Endodermal cell (in vitro differentiated cells): Measurements from ENCODE around the gene CAMTA1. TPM values are rescaled to one million over a fixed set of nuclear protein-coding genes. Genes with fewer than 3 reads are reported as not detected.

Experiments
- DNase-seq: peaks from one replicate; pipeline ENCODE4 v3.0.0-alpha.2; 2017
- H3K27ac ChIP-seq: 2 replicates; pipeline ENCODE4 v1.5.1; 2013; ENCODE audit warnings: mild to moderate bottlenecking, low read depth, low read length, moderate library complexity
- H3K27me3 ChIP-seq: 2 replicates; pipeline ENCODE4 v1.6.1; 2013; ENCODE audit warnings: mild to moderate bottlenecking, low read length, moderate library complexity; ENCODE audit not compliant: insufficient read depth, control insufficient read depth, poor library complexity, severe bottlenecking
- H3K36me3 ChIP-seq: 2 replicates; pipeline ENCODE4 v1.7.0; 2013; ENCODE audit warnings: mild to moderate bottlenecking, low read length, moderate library complexity; ENCODE audit not compliant: control insufficient read depth, insufficient read depth
- H3K4me1 ChIP-seq: one replicate; pipeline ENCODE4 v1.7.0; 2013; ENCODE audit warnings: low read length; ENCODE audit not compliant: control insufficient read depth, insufficient read depth
- H3K4me3 ChIP-seq: 2 replicates; pipeline ENCODE4 v1.5.1; 2013; ENCODE audit warnings: mild to moderate bottlenecking, low read length, moderate library complexity
- H3K9ac ChIP-seq: 2 replicates; pipeline ENCODE4 v1.6.1; 2013; ENCODE audit warnings: mild to moderate bottlenecking, low read length, moderate library complexity; ENCODE audit not compliant: poor library complexity, severe bottlenecking; ENCODE audit errors: extremely low read depth
- H3K9me3 ChIP-seq: 2 replicates; pipeline ENCODE4 v1.6.1; 2013; ENCODE audit warnings: mild to moderate bottlenecking, low read length, moderate library complexity; ENCODE audit not compliant: control insufficient read depth
- H3K27ac Mint-ChIP-seq: 2 replicates; pipeline ENCODE4 v1.8.0; 2020; ENCODE audit warnings: mixed read lengths
- H3K27me3 Mint-ChIP-seq: 2 replicates; pipeline ENCODE4 v1.8.0; 2021; ENCODE audit warnings: mild to moderate bottlenecking, mixed read lengths; ENCODE audit not compliant: insufficient read depth
- H3K36me3 Mint-ChIP-seq: 2 replicates; pipeline ENCODE4 v1.8.0; 2020; ENCODE audit warnings: low read depth, mixed read lengths
- H3K4me1 Mint-ChIP-seq: 2 replicates; pipeline ENCODE4 v1.8.0; 2020; ENCODE audit warnings: mixed read lengths
- H3K4me3 Mint-ChIP-seq: 2 replicates; pipeline ENCODE4 v1.8.0; 2020; ENCODE audit warnings: mild to moderate bottlenecking, moderate library complexity, mixed read lengths
- H3K9me3 Mint-ChIP-seq: 2 replicates; pipeline ENCODE4 v1.8.0; 2020; ENCODE audit warnings: mild to moderate bottlenecking, mixed read lengths
- WGBS, 2 experiments: methylation state at CpG; one replicate each; pipeline versions ENCODE4 v1.1.5 to v1.1.7; 2013; ENCODE audit warnings: missing lambda C conversion rate in 2 of 2, mixed read lengths in 1 of 2; ENCODE audit not compliant: insufficient coverage in 1 of 2, insufficient read length in 1 of 2; 5-methylcytosine and 5-hydroxymethylcytosine counted together
- total RNA-seq, 2 donors: library from RNA; stranded (reverse); fragmentation: NEBNext Ultra II Directional in 1 of 2; extraction: Animal tissue kit (Norgen Biotek cat#: 25700) in 1 of 2; gene quantifications; 2 replicates in 1 of 2; 3 replicates in 1 of 2; pipeline ENCODE4 v1.2.1, GENCODE V29; 2021
- TF ChIP-seq, protein P1 (sequence below): fragments of 200-600 bp; sonication (generic); conservative IDR thresholded peaks from 2 replicates; pipeline ENCODE4 v1.5.0; 2021; ENCODE audit warnings: antibody characterized with exemption, mild to moderate bottlenecking

The CAMTA1 gene
- total RNA-seq, 2 donors from 2014 or later = 123 to 137 TPM

DNA sequence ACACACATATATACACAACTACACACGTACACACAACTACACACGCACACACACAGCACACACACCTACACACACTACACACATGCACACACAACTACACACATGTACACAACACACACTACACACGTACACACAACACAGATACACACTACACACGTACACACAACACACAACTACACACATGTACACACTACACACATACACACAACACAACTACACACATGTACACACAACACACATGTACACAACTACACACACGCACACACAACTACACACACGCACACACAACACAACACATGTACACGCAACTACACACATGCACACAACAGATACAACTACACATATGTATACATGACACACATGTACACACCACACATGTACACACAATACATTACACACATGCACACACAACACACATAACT is 318.1 kb downstream of the CAMTA1 start:
- WGBS, 2 experiments = 81 to 86% methylated on average over 4 to 7 of the region's 7 CpGs
- H3K9me3 ChIP-seq = peaks cover 2% of the 10 kb centered on the region
- H3K4me3 Mint-ChIP-seq = no peak overlapping the region
- H3K27me3 ChIP-seq = peaks cover 71% of the 10 kb centered on the region
- H3K4me1 ChIP-seq = no peaks in the 10 kb centered on the region
- H3K36me3 ChIP-seq = no peaks in the 10 kb centered on the region
- H3K27me3 Mint-ChIP-seq = peaks cover 34% of the 10 kb centered on the region
- H3K4me1 Mint-ChIP-seq = peaks cover 6% of the 10 kb centered on the region
- H3K36me3 Mint-ChIP-seq = no peaks in the 10 kb centered on the region
- H3K27ac ChIP-seq = no peak overlapping the region
- H3K4me3 ChIP-seq = no peak overlapping the region
- no peak overlapping the region for H3K9ac ChIP-seq
- H3K9me3 Mint-ChIP-seq = no peaks in the 10 kb centered on the region
- no peak for DNase-seq
- TF ChIP-seq, protein P1, sequence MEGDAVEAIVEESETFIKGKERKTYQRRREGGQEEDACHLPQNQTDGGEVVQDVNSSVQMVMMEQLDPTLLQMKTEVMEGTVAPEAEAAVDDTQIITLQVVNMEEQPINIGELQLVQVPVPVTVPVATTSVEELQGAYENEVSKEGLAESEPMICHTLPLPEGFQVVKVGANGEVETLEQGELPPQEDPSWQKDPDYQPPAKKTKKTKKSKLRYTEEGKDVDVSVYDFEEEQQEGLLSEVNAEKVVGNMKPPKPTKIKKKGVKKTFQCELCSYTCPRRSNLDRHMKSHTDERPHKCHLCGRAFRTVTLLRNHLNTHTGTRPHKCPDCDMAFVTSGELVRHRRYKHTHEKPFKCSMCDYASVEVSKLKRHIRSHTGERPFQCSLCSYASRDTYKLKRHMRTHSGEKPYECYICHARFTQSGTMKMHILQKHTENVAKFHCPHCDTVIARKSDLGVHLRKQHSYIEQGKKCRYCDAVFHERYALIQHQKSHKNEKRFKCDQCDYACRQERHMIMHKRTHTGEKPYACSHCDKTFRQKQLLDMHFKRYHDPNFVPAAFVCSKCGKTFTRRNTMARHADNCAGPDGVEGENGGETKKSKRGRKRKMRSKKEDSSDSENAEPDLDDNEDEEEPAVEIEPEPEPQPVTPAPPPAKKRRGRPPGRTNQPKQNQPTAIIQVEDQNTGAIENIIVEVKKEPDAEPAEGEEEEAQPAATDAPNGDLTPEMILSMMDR = no peak
- no peak overlapping the region for H3K27ac Mint-ChIP-seq

DNA sequence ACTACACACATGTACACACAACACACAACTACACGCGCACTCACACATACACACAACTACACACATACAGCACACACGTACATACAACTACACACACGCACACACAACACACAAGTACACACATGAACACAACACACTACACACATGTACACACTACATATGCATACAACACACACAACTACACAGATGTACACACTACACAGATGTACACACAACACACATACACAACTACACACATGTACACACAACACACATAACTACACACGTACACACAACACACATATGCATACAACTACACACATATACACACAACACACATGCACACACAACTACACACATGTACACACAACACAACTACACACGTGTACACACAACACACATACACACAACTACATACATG is 318.6 kb downstream of the CAMTA1 start:
- Mint-ChIP-seq H3K27ac (no peak overlapping the region), H3K4me3 (no peak overlapping the region), H3K4me1 (peaks cover 6% of the 10 kb centered on the region), H3K36me3 (no peaks in the 10 kb centered on the region), H3K9me3 (peaks cover 2% of the 10 kb centered on the region), H3K27me3 (peaks cover 38% of the 10 kb centered on the region)
- peaks cover 7% of the 10 kb centered on the region for H3K9me3 ChIP-seq
- no peak for DNase-seq
- H3K27ac ChIP-seq = no peak overlapping the region
- WGBS, 2 experiments = 74 to 88% methylated on average over 6 of the region's 6 CpGs
- peaks cover 76% of the 10 kb centered on the region for H3K27me3 ChIP-seq
- no peaks in the 10 kb centered on the region for H3K36me3 ChIP-seq
- no peak overlapping the region for H3K4me3 ChIP-seq
- no peak overlapping the region for H3K9ac ChIP-seq
- H3K4me1 ChIP-seq = no peaks in the 10 kb centered on the region
- TF ChIP-seq, protein P1 = no peak

DNA sequence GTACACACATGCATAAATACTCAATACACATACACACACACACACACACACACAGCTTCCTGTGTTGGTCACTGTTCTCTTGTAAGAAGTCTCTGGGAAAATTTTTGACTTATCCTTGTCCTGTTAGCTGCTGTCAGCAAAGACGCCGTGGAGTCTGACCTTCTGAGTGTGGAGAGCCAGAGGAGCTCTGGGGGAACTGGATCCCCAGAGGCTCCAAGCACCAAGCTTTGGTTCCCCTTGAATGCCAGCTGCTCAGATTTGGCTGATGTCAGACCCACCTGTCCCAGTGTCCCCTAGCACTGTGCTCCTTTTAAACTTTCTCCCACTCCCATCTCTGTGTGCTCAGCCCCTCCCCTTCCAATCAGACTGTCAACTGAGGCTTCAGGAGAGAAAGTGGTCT is 319.1 kb downstream of the CAMTA1 start:
- H3K27me3 Mint-ChIP-seq = peaks cover 42% of the 10 kb centered on the region
- H3K9me3 Mint-ChIP-seq = peaks cover 3% of the 10 kb centered on the region
- H3K4me1 Mint-ChIP-seq = peaks cover 6% of the 10 kb centered on the region
- Histone ChIP-seq H3K27ac (no peak overlapping the region), H3K36me3 (no peaks in the 10 kb centered on the region), H3K27me3 (peaks cover 79% of the 10 kb centered on the region), H3K4me1 (no peaks in the 10 kb centered on the region), H3K9me3 (peaks cover 10% of the 10 kb centered on the region), H3K4me3 (no peak overlapping the region), H3K9ac (no peak overlapping the region)
- H3K27ac Mint-ChIP-seq = no peak overlapping the region
- DNase-seq = no peak
- H3K36me3 Mint-ChIP-seq = no peaks in the 10 kb centered on the region
- H3K4me3 Mint-ChIP-seq = no peak overlapping the region
- TF ChIP-seq, protein P1 = no peak
- 93 to 100% methylated on average over 2 of the region's 2 CpGs for WGBS, 2 experiments
